ENCODE results near the gene FUT1. TPM values are rescaled to one million over a fixed set of nuclear protein-coding genes. Genes with fewer than 3 reads are reported as not detected.

The FUT1 gene
- total and polyA plus RNA-seq, 9 of the 15 experiments (the other 6 are each of a cell fraction or from before 2014, with no cell fraction given): 2.3 to 18.5 (median 8.8) TPM

- no peak for TF ChIP-seq ZBTB40 (IDR thresholded peaks at IDR 0.05)
- no peak for TF ChIP-seq ZBTB40 (CRISPR knock-in tag; IDR thresholded peaks at IDR 0.05)
- TF ChIP-seq KLF6 (CRISPR knock-in tag; IDR thresholded peaks at IDR 0.05; ENCODE audit: borderline replicate concordance): no peak
- TF ChIP-seq STAT5A (IDR thresholded peaks at IDR 0.05; ENCODE audit: borderline replicate concordance, low read length): no peak
- TF ChIP-seq ATF6 (CRISPR knock-in tag; IDR thresholded peaks at IDR 0.05): no peak
- TF ChIP-seq KDM1A (IDR thresholded peaks at IDR 0.05): peak in 1 of 2 experiments; percentile 29; a peak in 1 of 4 replicates
- TF ChIP-seq, protein P1, sequence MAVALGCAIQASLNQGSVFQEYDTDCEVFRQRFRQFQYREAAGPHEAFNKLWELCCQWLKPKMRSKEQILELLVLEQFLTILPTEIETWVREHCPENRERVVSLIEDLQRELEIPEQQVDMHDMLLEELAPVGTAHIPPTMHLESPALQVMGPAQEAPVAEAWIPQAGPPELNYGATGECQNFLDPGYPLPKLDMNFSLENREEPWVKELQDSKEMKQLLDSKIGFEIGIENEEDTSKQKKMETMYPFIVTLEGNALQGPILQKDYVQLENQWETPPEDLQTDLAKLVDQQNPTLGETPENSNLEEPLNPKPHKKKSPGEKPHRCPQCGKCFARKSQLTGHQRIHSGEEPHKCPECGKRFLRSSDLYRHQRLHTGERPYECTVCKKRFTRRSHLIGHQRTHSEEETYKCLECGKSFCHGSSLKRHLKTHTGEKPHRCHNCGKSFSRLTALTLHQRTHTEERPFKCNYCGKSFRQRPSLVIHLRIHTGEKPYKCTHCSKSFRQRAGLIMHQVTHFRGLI (CRISPR knock-in tag; IDR thresholded peaks at IDR 0.05): no peak
- peak; percentile 68; the same call in 1 of the 2 replicates for TF ChIP-seq NBN (IDR thresholded peaks at IDR 0.05; ENCODE audit: low read depth)
- no peak for TF ChIP-seq BRF2 (IDR thresholded peaks at IDR 0.05; ENCODE audit: borderline replicate concordance, insufficient read depth, insufficient read length)
- no peak for TF ChIP-seq SETDB1 (IDR thresholded peaks at IDR 0.05; ENCODE audit: low read length)
- TF ChIP-seq HLTF (IDR thresholded peaks at IDR 0.05): no peak
- TF ChIP-seq NELFE (IDR thresholded peaks at IDR 0.05; ENCODE audit: insufficient read depth, insufficient read length): no peak
Observed at GRCh38 chr19:48780631-48781391, 28.4 kb upstream of the FUT1 start (continued).

Measured in K562 (cell line).